CD14-positive monocyte (primary cell): ENCODE measurements around the gene PPP1R1B. TPM values are rescaled to one million over a fixed set of nuclear protein-coding genes. Genes with fewer than 3 reads are reported as not detected.

Experiments used
- DNase-seq, 3 donors: peaks; one replicate each; pipeline ENCODE4 v3.0.0-alpha.2; 2011 to 2022
- H2AFZ ChIP-seq: 2 replicates; pipeline ENCODE4 v1.6.0; 2012; ENCODE audit warnings: mild to moderate bottlenecking, low read depth, low read length, inconsistent platforms; ENCODE audit not compliant: insufficient read depth, poor library complexity, severe bottlenecking
- H3K27ac ChIP-seq, 2 donors: 1 replicate in 1 of 2; 2 replicates in 1 of 2; pipeline ENCODE4 v1.5.1; 2012 to 2013; ENCODE audit warnings: low read length in 2 of 2, control low read depth in 1 of 2, inconsistent platforms in 1 of 2, low read depth in 1 of 2, mild to moderate bottlenecking in 1 of 2
- H3K27me3 ChIP-seq, 2 donors: one replicate each; pipeline versions ENCODE4 v1.6.0 to v1.6.1; 2011 to 2013; ENCODE audit warnings: low read length in 2 of 2; ENCODE audit not compliant: control insufficient read depth in 2 of 2, insufficient read depth in 2 of 2
- H3K36me3 ChIP-seq, 2 donors: replicated peaks in 1 of 2; 1 replicate in 1 of 2; 2 replicates in 1 of 2; pipeline versions ENCODE4 v1.5.1 to v1.6.1; 2012 to 2013; ENCODE audit warnings: low read length in 2 of 2, control low read depth in 1 of 2, inconsistent platforms in 1 of 2, mild to moderate bottlenecking in 1 of 2; ENCODE audit not compliant: insufficient read depth in 2 of 2, control insufficient read depth in 1 of 2
- H3K4me1 ChIP-seq, 2 donors: 1 replicate in 1 of 2; 2 replicates in 1 of 2; pipeline versions ENCODE4 v1.5.1 to v1.6.1; 2012 to 2013; ENCODE audit warnings: low read length in 2 of 2, control low read depth in 1 of 2, inconsistent platforms in 1 of 2, mild to moderate bottlenecking in 1 of 2, moderate library complexity in 1 of 2; ENCODE audit not compliant: insufficient read depth in 2 of 2, control insufficient read depth in 1 of 2
- H3K4me2 ChIP-seq: replicated peaks from 2 replicates; pipeline ENCODE3; 2012; ENCODE audit warnings: low read length, moderate library complexity, mild to moderate bottlenecking; ENCODE audit not compliant: poor library complexity, severe bottlenecking; ENCODE audit errors: extremely low read depth
- H3K4me3 ChIP-seq, 3 experiments: fragments of 200-600 bp in 1 of 3; sonication (generic) in 1 of 3; replicated peaks in 1 of 3; 1 replicate in 2 of 3; 2 replicates in 1 of 3; pipeline ENCODE4 v1.5.1; 2011 to 2013; ENCODE audit warnings: low read length in 3 of 3, mild to moderate bottlenecking in 3 of 3, control low read depth in 2 of 3, low read depth in 2 of 3, inconsistent platforms in 1 of 3, moderate library complexity in 1 of 3
- H3K79me2 ChIP-seq: 2 replicates; pipeline ENCODE4 v1.6.0; 2012; ENCODE audit warnings: mild to moderate bottlenecking, control low read depth, inconsistent platforms, low read length, moderate library complexity; ENCODE audit not compliant: insufficient read depth
- H3K9ac ChIP-seq: 2 replicates; pipeline ENCODE4 v1.6.0; 2017; ENCODE audit warnings: low read length, mild to moderate bottlenecking; ENCODE audit not compliant: insufficient read depth, poor library complexity, severe bottlenecking
- H3K9me3 ChIP-seq, 2 donors: replicated peaks in 1 of 2; 1 replicate in 1 of 2; 2 replicates in 1 of 2; pipeline versions ENCODE4 v1.5.1 to v1.6.1; 2012 to 2013; ENCODE audit warnings: low read length in 2 of 2, control low read depth in 1 of 2; ENCODE audit not compliant: control insufficient read depth in 1 of 2, insufficient read depth in 1 of 2
- H4K20me1 ChIP-seq: 2 replicates; pipeline ENCODE4 v1.6.0; 2012; ENCODE audit warnings: mild to moderate bottlenecking, low read length, control low read depth, moderate library complexity; ENCODE audit not compliant: insufficient read depth
- H3K27ac Mint-ChIP-seq, 7 donors: one replicate each; pipeline ENCODE4 v1.8.0; 2020; ENCODE audit warnings: mild to moderate bottlenecking in 7 of 7, mixed read lengths in 7 of 7, moderate library complexity in 6 of 7, inconsistent platforms in 2 of 7
- H3K27me3 Mint-ChIP-seq, 3 donors: one replicate each; pipeline ENCODE4 v1.8.0; 2021 to 2022; ENCODE audit warnings: low read depth in 3 of 3, mild to moderate bottlenecking in 3 of 3, mixed read lengths in 3 of 3, moderate library complexity in 3 of 3, inconsistent platforms in 1 of 3
- H3K36me3 Mint-ChIP-seq, 2 donors: one replicate each; pipeline ENCODE4 v1.8.0; 2020; ENCODE audit warnings: mixed read lengths in 2 of 2, inconsistent platforms in 1 of 2, mild to moderate bottlenecking in 1 of 2
- H3K4me1 Mint-ChIP-seq: one replicate; pipeline ENCODE4 v1.8.0; 2020; ENCODE audit warnings: mild to moderate bottlenecking, mixed read lengths
- H3K4me3 Mint-ChIP-seq, 2 donors: one replicate each; pipeline ENCODE4 v1.8.0; 2020; ENCODE audit warnings: mild to moderate bottlenecking in 2 of 2, mixed read lengths in 2 of 2, moderate library complexity in 1 of 2
- H3K9me3 Mint-ChIP-seq, 7 donors: one replicate each; pipeline ENCODE4 v1.8.0; 2020 to 2022; ENCODE audit warnings: mixed read lengths in 7 of 7, mild to moderate bottlenecking in 6 of 7, moderate library complexity in 6 of 7, inconsistent platforms in 2 of 7
- WGBS: methylation state at CpG from one replicate; pipeline ENCODE4 v1.1.5; 2013; ENCODE audit warnings: missing lambda C conversion rate; ENCODE audit not compliant: insufficient coverage; 5-methylcytosine and 5-hydroxymethylcytosine counted together
- intact Hi-C, 2 donors: fragments of 100-400 bp; cut with micrococcal nuclease; formaldehyde crosslinking; loops; one replicate each; pipeline versions ENCODE4 v1.15.0 to v1.15.1; 2023
- polyA plus RNA-seq, 3 donors: library from polyadenylated mRNA; depleted of rRNA in 1 of 3; unstranded in 2 of 3; stranded (reverse) in 1 of 3; fragments of 300-500 nt in 2 of 3; fragments of >200 nt in 1 of 3; fragmentation: Illumina TruSeq in 2 of 3; gene quantifications; 1 replicate in 2 of 3; 2 replicates in 1 of 3; pipeline ENCODE4 v1.2.3, GENCODE V29; 2012 to 2021
- TF ChIP-seq, protein P1 (sequence below): fragments of 200-600 bp; IDR thresholded peaks from one replicate; pipeline ENCODE4 v1.8.0; 2022; ENCODE audit warnings: antibody characterized with exemption, mild to moderate bottlenecking

Gene PPP1R1B
- polyA plus RNA-seq, 3 donors: 0.05 TPM; not detected in 2

DNA sequence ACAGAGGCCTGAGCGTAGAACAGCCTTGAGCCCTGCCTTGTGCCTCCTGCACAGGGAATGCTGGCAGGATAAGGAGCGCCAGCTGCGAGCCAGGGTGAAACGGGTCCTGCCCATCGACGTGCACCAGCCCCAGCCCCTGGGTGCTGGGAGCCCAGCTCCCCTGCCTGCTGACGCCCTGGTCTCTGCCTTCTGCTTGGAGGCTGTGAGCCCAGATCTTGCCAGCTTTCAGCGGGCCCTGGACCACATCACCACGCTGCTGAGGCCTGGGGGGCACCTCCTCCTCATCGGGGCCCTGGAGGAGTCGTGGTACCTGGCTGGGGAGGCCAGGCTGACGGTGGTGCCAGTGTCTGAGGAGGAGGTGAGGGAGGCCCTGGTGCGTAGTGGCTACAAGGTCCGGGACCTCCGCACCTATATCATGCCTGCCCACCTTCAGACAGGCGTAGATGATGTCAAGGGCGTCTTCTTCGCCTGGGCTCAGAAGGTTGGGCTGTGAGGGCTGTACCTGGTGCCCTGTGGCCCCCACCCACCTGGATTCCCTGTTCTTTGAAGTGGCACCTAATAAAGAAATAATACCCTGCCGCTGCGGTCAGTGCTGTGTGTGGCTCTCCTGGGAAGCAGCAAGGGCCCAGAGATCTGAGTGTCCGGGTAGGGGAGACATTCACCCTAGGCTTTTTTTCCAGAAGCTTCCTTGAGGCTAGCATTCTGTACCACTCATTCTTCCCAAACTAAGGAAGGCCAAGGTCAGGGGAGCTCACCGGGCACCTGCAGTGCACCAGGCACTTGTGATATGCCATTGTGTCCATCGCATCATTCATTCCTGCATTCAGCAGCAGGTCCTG lies 43.4 kb downstream of the PPP1R1B start:
- Histone ChIP-seq H4K20me1 (peaks cover under 1% of the 10 kb centered on the region), H3K9me3 (peaks cover 0 to 11% of the 10 kb centered on the region in 2 donors), H3K79me2 (no peaks in the 10 kb centered on the region), H3K27ac (no peak overlapping the region), H3K4me3 (no peak overlapping the region), H3K9ac (no peak overlapping the region), H3K36me3 (no peaks in the 10 kb centered on the region), H3K27me3 (peaks cover 19 to 65% of the 10 kb centered on the region in 2 donors), H3K4me1 (peaks cover 12 to 14% of the 10 kb centered on the region in 2 donors), H2AFZ (no peak overlapping the region), H3K4me2 (no peak overlapping the region)
- Mint-ChIP-seq H3K27ac (no peak overlapping the region), H3K9me3 (peaks cover 0 to 13% (median 5%) of the 10 kb centered on the region in 7 donors), H3K4me1 (peaks cover 14% of the 10 kb centered on the region), H3K36me3 (peaks cover 0 to 1% of the 10 kb centered on the region in 2 donors), H3K27me3 (peaks cover 55 to 80% (median 63%) of the 10 kb centered on the region in 3 donors), H3K4me3 (no peak overlapping the region)
- intact Hi-C loops: loop anchor here in 1 of 2 donors (5.0 kb wide), 1 partner anchor 48 kb away; no protein-coding TSS in a partner anchor
- TF ChIP-seq, protein P1, sequence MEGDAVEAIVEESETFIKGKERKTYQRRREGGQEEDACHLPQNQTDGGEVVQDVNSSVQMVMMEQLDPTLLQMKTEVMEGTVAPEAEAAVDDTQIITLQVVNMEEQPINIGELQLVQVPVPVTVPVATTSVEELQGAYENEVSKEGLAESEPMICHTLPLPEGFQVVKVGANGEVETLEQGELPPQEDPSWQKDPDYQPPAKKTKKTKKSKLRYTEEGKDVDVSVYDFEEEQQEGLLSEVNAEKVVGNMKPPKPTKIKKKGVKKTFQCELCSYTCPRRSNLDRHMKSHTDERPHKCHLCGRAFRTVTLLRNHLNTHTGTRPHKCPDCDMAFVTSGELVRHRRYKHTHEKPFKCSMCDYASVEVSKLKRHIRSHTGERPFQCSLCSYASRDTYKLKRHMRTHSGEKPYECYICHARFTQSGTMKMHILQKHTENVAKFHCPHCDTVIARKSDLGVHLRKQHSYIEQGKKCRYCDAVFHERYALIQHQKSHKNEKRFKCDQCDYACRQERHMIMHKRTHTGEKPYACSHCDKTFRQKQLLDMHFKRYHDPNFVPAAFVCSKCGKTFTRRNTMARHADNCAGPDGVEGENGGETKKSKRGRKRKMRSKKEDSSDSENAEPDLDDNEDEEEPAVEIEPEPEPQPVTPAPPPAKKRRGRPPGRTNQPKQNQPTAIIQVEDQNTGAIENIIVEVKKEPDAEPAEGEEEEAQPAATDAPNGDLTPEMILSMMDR: no peak
- 93% methylated on average over 13 of the region's 23 CpGs for WGBS
- DNase-seq: no peak

DNA sequence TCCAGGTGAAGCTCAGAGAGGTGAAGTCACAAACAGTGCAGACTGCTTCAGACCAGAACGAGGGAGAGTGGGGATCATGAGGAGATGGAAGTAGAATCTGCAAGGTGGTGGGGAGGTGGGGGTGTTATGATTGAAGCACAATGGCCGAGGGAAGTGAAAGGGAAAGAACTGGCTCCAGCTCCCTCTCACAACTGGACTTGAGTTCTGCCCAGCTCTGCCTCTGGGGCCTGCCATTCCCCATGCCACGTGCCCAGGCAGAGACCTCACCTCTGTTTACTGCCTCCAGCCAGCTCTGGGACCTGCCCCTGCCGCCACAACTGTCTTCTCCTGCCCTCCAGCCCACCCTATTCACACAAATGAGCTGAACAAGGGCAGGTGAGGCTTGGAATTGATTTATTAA lies 44.0 kb downstream of the PPP1R1B start:
- Mint-ChIP-seq H3K27me3 (peaks cover 48 to 74% (median 58%) of the 10 kb centered on the region in 3 donors), H3K27ac (no peak overlapping the region), H3K4me1 (peaks cover 14% of the 10 kb centered on the region), H3K4me3 (no peak overlapping the region), H3K9me3 (peaks cover 0 to 11% (median 5%) of the 10 kb centered on the region in 7 donors), H3K36me3 (peaks cover 0 to 1% of the 10 kb centered on the region in 2 donors)
- intact Hi-C loops: no loop called here
- Histone ChIP-seq H3K9ac (no peak overlapping the region), H3K79me2 (no peaks in the 10 kb centered on the region), H3K4me3 (no peak overlapping the region), H3K9me3 (peaks cover 0 to 11% of the 10 kb centered on the region in 2 donors), H4K20me1 (no peaks in the 10 kb centered on the region), H3K27me3 (peaks cover 19 to 59% of the 10 kb centered on the region in 2 donors), H3K36me3 (no peaks in the 10 kb centered on the region), H3K27ac (no peak overlapping the region), H2AFZ (no peak overlapping the region), H3K4me2 (no peak overlapping the region), H3K4me1 (peaks cover 12 to 14% of the 10 kb centered on the region in 2 donors)
- 73% methylated on average over 3 of the region's 4 CpGs for WGBS
- TF ChIP-seq, protein P1: no peak
- no peak for DNase-seq
